EL (cell line): ENCODE data around the gene PREP.
A peak's percentile ranks its signal among the peaks of the same experiment; 100 is the strongest.
"Not testable (repeated sequence)": the region's sequence is repeated elsewhere in the genome, so short reads cannot be mapped to it uniquely, and the experiment has no call there.

ENCODE experiments used
- DNase-seq: peaks from one replicate; pipeline ENCODE4 v3.0.0-alpha.2; 2016

PREP gene

GRCh38 chr6:105338350-105338983 lies 64.4 kb downstream of the PREP start:
- DNase-seq, result not testable (repeated sequence)

- no peak for DNase-seq
Observed at GRCh38 chr6:105336986-105337385, 65.9 kb downstream of the PREP start.

- DNase-seq, result no peak
Observed at GRCh38 chr6:105332576-105332975, 70.3 kb downstream of the PREP start.

- no peak for DNase-seq
Observed at GRCh38 chr6:105331927-105332326, 71.0 kb downstream of the PREP start.

GRCh38 chr6:105330913-105331312 lies 72.0 kb downstream of the PREP start:
- no peak for DNase-seq

- no peak for DNase-seq
Observed at GRCh38 chr6:105330364-105330763, 72.5 kb downstream of the PREP start.

GRCh38 chr6:105326833-105327770 lies 75.8 kb downstream of the PREP start:
- DNase-seq, result peak; percentile 87

GRCh38 chr6:105326216-105326615 lies 76.7 kb downstream of the PREP start:
- peak; percentile 58 for DNase-seq

- no peak for DNase-seq
Observed at GRCh38 chr6:105324386-105324950, 78.4 kb downstream of the PREP start.

GRCh38 chr6:105322499-105323225 lies 80.2 kb downstream of the PREP start:
- no peak for DNase-seq

- no peak for DNase-seq
Observed at GRCh38 chr6:105321728-105322127, 81.2 kb downstream of the PREP start.

- DNase-seq, result no peak
Observed at GRCh38 chr6:105321207-105321606, 81.7 kb downstream of the PREP start.

GRCh38 chr6:105320765-105321164 lies 82.1 kb downstream of the PREP start:
- DNase-seq, result no peak

GRCh38 chr6:105320271-105320670 lies 82.6 kb downstream of the PREP start:
- no peak for DNase-seq

- DNase-seq, result peak; percentile 83
Observed at GRCh38 chr6:105319331-105319730, 83.6 kb downstream of the PREP start.

GRCh38 chr6:105318660-105319059 lies 84.2 kb downstream of the PREP start:
- DNase-seq, result peak; percentile 83

GRCh38 chr6:105317607-105318533 lies 85.0 kb downstream of the PREP start:
- no peak for DNase-seq

- no peak for DNase-seq
Observed at GRCh38 chr6:105313211-105313610, 89.7 kb downstream of the PREP start.

- no peak for DNase-seq
Observed at GRCh38 chr6:105310947-105311346, 91.9 kb downstream of the PREP start.

- DNase-seq, result no peak
Observed at GRCh38 chr6:105310371-105310770, 92.5 kb downstream of the PREP start.

GRCh38 chr6:105308840-105309239 lies 94.0 kb downstream of the PREP start:
- DNase-seq, result no peak

GRCh38 chr6:105305521-105305920 lies 97.4 kb downstream of the PREP start:
- DNase-seq, result no peak
